Left renal pelvis (tissue), 4 donors: ENCODE results near the gene CATSPERD. TPM values are rescaled to one million over a fixed set of nuclear protein-coding genes. Genes with fewer than 3 reads are reported as not detected.
"Not testable (repeated sequence)": the region's sequence is repeated elsewhere in the genome, so short reads cannot be mapped to it uniquely, and the experiment has no call there.

Experiments
- DNase-seq, 4 donors: peaks; one replicate each; pipeline ENCODE4 v3.0.0-alpha.2; 2013; ENCODE audit warnings: low read depth in 4 of 4, low spot score in 3 of 4
- polyA plus RNA-seq, 4 donors: library from polyadenylated mRNA; unstranded; fragments of 120-200 nt; gene quantifications; one replicate each; pipeline ENCODE4 v1.2.1, GENCODE V29; 2013; ENCODE audit not compliant: insufficient read length in 4 of 4

The CATSPERD gene
- polyA plus RNA-seq, 4 donors, result not detected

DNA sequence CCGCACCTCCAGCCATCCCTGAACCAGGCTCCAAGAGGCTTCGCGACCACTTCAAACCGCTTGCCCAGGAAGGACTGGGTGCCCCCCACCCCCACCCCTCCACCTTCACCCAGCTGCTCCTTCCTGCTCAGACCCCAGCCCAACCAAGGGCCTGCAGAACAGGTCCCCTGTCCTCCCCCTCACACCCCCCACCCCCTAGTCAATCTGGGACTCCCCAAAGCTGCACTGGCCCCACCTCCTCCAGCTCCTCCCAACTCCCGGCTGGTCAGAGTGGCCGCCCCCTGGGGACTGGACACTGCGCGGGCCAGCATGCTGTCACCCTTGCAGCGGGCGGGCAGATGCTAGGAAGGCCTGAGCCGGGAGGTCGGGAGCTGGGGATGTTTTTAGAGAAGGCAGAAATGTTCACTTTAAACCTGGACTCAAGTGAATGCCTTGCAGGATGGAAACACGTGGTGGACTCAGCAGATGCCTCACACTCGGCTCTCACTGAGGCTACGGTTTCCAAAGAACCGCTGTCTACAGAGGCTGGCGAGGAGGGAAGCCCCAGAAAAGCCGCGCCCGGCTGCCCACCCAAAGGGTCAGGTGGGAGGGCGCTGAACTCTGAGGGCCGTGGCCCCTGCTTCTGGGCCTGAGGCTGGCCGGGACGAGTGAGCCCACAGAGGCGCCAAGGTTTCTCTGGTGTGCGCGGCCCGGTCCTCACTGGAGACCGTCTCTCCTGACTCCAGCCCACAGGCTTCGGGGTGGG lies 22.4 kb upstream of the CATSPERD start:
- DNase-seq, result no peak

DNA sequence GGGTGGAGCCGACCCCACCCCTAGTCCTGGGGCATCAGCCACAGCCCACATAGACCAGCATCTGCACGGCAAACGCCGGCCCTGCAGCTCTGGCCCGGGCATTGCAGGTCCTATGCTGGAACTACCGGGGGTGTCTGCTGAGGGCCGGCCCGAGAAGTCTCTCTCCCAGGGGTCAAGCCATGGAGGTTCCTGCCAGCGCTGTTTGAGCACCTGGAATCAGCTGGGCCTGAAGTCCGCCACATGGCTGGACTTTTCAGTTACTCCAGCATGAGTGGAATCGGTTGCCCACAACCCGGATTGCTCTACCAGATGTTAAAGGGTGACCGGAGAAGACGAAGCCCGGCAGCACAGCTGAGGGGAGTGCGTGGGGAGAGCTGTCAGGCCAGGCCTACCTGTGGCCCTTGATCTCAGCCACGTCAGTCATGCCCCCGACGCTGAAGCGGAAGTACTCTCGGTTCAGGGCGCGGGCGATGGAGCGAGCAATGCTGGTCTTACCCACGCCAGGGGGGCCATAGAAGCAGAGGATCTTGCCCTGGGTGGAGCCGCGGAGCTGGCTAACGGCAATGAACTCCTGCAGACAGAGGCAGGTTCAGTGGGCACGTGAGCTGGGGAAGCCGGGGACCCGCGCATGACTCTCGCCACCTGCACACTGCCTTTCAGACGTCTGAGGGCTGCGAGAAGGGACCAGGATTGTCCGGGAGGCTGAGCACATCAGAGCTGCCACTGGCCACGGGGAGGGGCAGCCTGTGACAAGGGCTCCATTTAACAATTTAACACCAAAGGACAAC lies 21.6 kb upstream of the CATSPERD start:
- no peak for DNase-seq

DNA sequence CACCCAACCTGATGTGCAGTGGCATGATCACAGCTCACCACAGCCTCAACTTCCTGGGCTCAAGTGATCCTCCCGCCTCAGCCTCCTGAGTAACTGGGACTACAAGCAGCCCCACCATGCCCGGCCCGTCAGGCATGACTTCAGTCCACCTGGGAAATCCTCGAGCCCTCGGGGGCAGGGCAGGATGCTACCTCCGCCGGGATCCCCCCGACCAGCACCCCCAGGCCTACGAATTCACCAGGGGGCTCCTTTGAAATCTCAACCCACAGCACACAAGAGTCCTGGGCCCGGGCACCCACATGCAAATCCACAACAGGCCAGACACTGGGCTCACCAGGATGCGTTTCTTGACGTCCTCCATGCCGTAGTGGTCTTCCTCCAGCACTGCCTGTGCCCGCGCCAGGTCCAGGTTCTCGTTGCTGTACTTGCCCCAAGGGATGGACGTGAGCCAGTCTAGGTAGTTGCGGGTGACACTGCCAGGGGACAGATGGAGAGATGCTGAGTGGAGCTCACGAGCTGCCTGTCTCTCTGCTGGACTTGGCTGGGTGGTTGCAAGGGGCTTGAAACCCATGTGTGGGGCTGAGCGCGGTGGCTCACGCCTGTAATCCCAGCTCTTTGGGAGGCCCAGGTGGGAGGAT lies 19.9 kb upstream of the CATSPERD start:
- no peak for DNase-seq

DNA sequence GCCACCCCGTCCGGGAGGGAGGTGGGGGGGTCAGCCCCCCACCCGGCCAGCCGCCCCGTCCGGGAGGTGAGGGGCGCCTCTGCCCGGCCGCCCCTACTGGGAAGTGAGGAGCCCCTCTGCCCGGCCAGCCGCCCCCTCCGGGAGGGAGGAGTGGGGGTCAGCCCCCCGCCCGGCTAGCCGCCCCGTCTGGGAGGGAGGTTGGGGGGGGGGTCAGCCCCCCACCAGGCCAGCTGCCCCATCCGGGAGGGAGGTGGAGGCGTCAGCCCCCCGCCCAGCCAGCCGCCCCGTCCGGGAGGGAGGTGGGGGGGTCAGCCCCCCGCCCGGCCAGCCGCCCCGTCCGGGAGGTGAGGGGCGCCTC lies 18.4 kb upstream of the CATSPERD start:
- DNase-seq, result not testable (repeated sequence)

DNA sequence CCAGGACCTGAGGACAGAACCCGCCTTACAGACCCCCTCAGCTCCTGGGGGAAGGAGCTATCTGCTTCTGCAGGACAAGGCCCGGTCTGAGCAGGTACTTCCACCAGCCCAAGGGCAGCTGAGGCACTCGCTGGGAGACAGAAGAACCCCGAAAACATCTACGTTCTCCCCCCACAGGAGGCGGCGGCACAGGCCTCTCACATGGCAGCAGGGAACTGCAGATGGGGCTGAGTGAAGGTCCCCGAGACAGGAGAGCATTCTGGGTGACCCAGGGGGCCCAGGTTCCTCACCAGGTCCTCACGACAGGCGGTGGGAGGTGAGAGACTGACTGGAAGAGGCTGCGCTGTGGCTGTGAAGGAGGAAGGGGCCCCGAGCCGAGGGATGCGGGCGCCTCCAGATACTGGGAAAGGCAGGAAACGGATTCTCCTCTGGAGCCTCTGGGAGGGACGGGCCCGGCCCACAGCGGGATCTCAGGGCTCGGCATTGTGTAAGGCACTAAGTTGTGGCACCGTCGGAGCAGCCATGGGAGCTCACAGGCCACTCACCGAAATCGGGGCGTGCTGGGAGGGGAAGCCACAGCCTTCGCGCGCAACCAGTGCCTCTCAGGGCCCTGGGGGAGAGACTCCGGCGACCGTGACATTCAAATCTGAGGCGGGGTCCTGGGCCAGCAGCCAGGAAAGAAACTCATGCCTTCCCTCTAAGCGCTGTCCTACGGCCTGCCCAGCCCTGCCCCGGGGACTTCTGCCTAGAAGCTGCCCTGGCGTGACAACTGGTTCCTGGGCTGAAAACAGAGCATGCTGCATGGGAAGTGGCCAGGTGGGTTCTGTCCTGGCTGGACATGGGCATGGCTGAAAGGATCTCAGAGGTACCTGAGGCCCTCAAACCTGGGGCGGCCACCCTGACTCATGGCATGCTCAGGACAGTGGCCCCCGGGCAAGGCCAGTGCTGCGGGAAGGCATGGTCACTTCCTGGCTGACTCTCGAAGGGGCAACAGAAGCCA lies 16.3 kb upstream of the CATSPERD start:
- DNase-seq, result no peak

DNA sequence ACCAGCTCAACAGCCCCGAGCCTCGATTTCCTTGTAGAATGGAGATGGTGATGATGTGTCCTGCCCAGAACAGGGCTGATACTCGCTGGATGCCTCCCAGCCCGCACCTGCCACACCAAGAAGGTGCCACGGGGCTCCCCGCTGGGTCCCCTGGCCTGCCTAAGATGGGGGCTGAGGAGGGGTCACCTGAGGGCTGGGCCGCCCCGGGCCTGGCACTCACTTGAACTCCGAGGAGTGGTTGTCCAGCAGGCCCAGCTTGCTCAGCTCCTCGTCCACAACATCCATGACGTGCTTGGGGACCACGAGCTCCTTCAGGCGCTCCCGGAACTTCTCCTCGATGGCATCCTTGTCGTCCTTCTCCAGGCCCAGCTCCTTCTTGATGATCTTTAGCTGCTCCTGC lies 14.9 kb upstream of the CATSPERD start:
- no peak for DNase-seq

DNA sequence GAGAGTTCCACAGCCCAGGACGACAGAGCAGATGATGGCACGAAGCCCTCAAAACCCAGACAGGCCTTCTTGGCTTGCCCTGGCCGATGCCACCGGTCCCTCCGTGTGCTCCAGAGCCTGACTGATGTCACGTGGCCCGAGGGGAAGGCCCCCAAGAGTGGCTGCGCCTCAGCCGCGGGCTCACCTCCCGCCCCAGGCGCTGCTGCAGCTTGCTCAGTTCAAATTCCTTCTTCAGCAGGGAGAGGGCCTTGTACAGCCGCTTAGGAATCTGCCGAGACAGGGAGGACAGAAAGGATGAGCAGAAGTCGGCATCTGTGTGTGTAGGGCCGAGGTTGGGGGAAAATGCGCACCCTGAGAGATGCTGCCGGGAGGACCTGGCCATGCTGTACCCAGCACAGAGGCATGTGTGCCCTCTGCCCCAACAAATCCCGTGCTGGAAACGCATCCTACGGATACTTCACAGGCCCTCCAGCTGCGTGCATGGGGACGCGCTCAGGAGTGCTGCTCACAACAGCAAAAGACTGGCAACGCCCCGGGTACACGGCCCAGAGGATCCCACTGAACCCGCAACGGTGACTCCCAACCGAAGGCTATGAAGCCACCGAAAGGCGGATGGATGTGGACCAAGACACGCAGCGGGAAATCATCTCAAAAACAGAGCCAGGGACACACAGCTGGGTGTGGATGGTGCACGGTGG lies 13.4 kb upstream of the CATSPERD start:
- DNase-seq, result no peak

DNA sequence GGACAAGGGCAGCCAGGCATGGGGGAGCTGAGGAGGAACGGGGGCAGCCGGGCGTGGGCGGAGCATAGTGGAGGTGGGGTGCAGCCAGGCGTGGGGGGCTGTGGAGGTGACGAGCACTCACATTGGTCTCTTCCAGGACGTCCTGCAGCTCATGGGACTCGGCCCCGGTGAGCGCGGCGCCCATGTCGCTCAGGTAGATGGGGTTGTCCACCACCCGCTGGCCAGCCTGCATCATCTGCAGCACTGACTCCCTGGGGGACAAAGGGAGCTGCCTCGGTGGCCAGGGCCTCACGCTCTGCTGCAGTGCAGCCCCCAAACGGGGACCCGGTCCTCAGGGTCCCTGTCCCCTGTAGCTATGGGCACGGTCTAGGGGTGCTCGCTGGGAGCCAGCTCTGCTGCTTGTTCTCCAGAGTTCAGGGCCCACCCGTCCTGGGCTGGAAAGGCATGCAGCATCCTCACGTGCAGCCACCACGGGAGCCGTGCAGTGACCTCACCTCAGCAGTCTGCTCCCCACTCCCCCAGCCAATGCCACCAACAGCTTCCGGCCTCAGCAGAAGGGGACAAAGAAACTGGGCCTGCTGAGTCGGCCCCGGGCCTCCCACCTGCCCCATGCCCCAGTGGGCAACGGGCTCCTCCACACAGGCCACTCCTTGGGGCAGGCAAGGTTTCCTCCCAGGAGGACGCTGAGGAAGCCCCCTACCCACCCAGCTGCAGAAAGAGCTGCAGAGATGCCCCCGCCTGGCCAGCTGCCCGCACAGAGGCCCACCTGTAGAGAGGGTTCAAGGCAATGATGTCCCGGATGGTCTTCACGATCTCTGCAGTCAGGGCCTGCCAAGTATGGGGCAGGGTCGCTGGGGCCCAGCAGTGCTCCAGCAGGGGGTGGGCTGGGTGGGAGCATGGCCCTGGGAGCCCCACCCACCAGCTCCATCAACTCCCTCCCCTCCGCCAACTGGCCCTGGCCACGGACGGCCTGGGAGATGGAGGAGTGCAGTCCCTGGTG lies 12.6 kb upstream of the CATSPERD start:
- DNase-seq, result no peak

DNA sequence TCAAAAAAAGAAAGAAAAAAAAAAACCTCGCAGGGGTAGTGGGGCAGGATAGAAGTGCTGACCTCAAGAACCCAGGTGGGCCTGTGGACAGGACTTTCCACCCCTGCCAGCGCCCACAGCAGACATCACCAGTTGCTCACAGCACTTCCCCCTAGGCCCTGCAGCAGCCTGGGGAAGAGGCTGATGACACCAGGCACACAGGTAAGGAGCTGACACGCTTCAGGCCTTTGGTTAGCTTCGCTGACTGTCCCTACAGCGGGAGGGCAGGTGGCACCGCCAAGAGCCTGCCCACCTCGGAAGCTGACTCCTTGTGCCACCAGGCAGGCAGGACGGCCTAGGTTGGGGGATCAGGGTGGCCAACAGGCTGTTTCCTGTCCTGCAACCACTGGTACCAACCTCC lies 9.4 kb upstream of the CATSPERD start:
- no peak for DNase-seq

DNA sequence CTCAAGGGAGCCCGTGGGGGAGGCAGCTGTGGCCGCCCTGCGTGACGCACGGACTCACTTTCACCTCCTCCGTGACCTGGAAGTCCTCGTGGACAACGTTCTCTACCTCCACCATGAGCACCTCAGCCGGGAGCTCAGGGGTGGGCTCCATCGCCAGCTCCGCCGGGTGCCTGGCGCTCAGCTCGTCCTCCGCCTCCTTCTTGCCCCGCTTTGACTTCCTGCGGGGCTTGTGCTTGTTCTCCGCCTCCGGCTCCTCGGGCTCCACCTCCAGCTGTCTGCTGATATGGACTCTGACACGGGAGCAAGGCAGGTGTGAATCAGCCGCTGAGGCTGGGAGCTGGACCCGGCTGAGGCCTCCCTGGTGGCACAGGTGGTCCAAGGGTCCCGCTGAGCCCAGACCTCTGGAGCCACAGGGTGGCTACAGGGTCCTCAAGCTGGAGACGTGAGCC lies 8.7 kb upstream of the CATSPERD start:
- DNase-seq, result no peak

DNA sequence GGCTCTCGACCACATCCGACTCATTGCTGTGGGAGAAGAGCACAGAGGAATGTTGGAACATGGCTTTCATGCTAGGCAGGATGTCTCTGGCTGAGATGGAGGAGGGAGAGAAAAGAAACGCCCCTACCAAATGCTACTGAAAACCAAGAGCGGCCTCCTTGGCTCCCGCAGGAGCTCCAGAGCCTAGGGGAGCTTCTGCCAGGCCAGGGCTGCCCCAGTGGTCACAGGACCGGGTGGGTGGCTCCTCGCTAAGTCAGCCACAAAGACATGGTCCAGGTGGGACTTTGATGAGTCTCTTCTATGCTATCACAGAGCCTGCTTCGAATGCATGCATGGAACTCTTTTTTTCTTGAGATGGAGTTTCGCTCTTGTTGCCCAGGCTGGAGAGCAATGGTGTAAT lies 7.2 kb upstream of the CATSPERD start:
- DNase-seq, result no peak

DNA sequence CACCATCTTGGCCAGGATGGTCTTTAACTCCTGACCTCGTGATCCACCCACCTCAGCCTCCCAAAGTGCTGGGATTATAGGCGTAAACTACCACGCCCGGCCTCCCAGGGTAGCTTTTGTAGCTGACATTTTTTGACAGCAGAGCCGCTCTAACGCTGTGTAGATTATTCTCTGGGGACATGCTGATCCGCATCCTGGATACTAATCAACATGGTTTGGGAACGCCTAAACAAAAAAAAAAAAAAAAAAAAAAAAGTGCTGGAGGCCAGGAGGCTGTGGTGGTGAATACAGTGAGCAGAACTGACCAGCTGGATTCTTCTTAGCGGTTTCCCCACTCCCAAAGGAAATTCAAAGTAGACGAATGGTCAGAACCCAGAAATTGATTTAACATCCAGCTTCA lies 5.6 kb upstream of the CATSPERD start:
- DNase-seq, result no peak

DNA sequence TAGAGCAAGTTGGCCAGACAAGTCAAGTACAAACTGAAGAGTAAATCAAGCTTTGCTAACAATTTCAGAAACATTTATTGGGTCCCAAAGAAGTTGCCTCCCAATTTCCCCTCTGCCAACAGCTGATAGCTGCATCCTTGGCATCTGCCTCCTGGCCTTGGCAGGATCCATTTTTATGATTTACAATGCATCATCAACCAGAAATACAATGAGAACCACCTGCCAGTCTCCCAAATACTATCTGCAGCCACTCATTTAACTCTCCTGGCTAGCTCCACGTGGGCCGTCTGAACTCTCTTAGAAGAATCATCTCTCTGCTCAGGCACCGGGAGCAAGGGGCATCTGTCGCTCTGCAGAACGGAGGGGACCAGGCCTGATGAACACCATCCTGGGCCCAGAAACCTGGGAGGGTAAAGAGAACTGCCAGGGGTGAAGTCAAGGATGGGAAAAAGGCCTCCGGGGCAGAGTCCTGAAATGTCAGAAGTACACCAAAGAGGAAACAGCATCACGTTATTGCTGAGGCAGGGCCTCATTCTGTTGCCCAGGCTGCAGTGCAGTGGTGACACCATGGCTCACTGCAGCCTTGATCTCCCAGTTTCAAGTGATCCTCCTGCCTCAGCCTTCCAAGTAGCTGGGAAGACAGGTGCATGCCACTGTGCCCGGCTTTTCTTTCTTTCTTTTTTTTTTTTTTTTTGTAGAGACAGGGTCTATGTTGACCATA lies 3.1 kb upstream of the CATSPERD start:
- DNase-seq, result no peak

DNA sequence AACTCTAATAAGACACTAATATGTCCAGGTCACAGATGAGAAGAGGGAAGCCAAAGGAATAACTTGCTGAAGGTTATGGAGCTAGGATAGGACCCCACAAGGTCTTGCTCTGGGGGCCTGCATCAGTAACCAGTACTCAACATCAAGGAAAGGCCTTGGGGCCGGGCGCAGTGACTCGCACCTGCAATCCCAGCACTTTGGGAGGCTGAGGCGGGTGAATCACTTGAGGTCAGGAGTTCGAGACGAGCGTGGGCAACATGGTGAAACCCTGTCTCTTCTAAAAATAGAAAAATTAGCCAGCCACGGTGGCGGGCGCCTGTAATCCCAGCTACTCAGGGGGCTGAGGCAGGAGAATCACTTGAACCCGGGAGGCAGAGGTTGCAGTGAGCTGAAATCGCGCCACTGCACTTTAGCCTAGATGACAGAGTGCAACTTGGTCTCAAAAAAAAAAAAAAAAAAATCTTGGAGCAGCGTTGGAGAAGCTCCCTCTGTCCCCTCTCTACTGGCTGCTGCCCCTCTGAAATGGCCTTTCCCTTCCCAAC lies 2.3 kb upstream of the CATSPERD start:
- no peak for DNase-seq

DNA sequence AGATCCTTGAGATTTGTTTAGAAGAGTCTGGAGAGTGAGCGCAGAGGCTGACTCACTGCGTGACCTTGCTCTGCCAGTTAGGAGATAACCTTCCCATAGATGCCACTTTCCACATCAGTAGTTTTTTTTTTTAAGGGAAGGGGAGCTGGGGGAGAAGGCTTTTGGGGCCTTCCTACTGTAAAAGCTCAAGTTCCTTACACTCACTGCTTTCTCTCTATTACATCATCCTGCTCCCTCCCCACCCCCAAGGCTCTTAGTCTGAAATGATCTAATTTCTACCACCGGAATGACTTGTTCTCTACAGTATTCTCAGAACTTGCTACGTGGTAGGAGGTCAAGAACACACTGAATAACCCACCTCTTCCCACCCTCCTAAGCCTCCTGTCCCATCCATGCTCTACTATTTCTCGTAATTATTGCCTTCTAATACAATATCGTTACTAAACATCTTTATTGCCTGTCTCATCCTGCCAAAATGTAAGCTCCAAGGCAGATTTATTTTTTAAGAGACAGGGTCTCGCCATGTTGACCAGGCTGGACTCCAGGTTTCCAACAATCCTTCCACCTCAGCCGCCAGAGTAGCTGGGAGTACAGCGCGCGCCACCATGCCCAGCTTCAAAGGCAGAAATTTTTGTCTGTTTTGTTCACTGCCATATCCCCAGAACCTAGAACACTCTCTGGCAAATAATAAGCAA lies 1.7 kb upstream of the CATSPERD start:
- no peak for DNase-seq

DNA sequence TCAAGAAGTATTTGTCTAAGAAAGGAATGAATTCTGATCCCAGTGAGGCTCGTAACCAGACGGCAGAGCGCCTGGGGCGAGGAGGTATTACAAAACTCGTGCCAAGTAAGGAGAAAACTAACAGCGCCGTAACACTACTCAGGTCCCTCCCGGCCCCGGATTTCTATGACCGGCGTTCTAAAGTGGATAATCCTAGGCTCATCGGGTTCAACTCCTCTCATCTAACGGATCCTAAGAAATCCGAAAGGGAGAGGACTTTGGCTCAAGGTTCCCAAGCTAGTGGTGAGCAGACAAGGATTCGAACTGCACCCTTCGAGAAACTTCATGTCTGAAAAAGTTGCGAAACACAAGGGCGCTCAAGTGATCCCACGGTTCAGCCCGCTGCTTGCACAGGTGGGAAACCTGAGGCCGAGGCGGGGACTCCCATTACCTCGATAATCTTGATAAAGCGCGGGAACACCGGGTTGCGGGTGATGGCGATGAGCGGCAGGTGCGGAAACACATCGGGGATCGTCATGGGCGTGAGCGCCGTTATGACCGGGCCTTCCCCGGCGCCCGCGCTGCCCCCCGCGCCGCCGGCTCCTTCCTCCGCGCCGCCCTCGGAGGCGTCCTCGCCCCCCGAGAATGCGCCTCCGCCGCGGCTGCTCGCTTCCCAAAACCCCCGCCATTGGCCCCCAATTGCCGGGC lies 1.0 kb upstream of the CATSPERD start:
- no peak for DNase-seq
